A673 (cell line): ENCODE results near the gene ANAPC2.

Experiments used
- EZH2 ChIP-seq: fragments of 200-600 bp; sonication (generic); IDR thresholded peaks from 2 replicates; pipeline ENCODE4 v1.6.1; 2017; ENCODE audit warnings: borderline replicate concordance, low read depth, mild to moderate bottlenecking, mixed read lengths, antibody characterized with exemption, low read length; ENCODE audit not compliant: poor library complexity, severe bottlenecking
- TF ChIP-seq, protein P1 (sequence below): fragments of 300-800, 200-600 bp; sonication (generic); conservative IDR thresholded peaks from 2 replicates; pipeline ENCODE4 v1.5.1; 2017; ENCODE audit warnings: low read depth, mild to moderate bottlenecking, antibody characterized with exemption, low read length, moderate library complexity, mixed read lengths

DNA sequence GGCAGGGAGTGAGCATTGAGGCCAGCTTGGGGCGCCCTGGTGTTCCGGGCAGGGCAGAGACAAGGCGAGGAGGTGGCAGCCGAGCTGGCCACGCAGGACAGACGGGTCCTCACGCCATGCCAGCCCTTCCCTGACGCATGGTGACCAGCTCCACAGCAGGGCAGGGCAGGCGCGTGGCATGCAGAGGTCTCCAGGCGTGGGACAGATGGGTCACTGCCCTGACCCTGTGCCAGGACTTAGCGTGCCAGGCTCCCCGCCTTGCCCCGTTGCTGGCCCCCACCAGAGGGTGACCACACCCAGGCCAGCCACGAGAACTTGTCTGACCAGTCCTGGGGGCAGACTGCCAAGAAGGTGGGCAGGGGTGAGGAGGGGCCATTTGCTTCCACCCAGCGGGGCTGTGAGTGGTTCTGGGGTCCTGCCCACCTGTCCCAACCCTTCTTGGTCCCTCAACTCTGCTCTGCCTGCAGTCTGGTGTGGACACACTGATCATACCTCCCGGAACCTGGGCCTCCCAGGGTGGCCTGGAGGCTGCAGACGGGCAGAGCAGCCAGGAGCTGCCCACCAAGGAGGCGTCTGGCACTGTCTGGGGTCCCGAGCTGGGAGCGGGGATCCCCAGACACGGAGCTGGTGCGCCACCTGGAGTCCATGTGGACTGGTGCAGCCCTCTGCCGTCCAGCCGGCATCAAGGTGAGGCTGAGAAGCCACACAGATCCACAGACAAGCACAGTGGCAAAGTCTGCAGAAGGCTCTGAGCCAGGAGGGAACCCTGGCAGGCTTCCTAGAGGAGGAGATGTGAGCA lies 38.9 kb upstream of the ANAPC2 start, which contains the start of gene RNF224:
- TF ChIP-seq, protein P1, sequence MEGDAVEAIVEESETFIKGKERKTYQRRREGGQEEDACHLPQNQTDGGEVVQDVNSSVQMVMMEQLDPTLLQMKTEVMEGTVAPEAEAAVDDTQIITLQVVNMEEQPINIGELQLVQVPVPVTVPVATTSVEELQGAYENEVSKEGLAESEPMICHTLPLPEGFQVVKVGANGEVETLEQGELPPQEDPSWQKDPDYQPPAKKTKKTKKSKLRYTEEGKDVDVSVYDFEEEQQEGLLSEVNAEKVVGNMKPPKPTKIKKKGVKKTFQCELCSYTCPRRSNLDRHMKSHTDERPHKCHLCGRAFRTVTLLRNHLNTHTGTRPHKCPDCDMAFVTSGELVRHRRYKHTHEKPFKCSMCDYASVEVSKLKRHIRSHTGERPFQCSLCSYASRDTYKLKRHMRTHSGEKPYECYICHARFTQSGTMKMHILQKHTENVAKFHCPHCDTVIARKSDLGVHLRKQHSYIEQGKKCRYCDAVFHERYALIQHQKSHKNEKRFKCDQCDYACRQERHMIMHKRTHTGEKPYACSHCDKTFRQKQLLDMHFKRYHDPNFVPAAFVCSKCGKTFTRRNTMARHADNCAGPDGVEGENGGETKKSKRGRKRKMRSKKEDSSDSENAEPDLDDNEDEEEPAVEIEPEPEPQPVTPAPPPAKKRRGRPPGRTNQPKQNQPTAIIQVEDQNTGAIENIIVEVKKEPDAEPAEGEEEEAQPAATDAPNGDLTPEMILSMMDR: peak; percentile 97
- no peak for TF ChIP-seq EZH2
